Stimulated activated CD8-positive, alpha-beta memory T cell treated with anti-CD3 and anti-CD28 coated beads, Interleukin-15, amount 100 ng/mL, for 4 hours (primary cell): Measurements from ENCODE around the gene CPT1C.

ENCODE experiments used
- DNase-seq, 2 donors: peaks; one replicate each; pipeline ENCODE4 v3.0.0-alpha.2; 2020; ENCODE audit warnings: low read depth in 2 of 2

The CPT1C gene

DNA sequence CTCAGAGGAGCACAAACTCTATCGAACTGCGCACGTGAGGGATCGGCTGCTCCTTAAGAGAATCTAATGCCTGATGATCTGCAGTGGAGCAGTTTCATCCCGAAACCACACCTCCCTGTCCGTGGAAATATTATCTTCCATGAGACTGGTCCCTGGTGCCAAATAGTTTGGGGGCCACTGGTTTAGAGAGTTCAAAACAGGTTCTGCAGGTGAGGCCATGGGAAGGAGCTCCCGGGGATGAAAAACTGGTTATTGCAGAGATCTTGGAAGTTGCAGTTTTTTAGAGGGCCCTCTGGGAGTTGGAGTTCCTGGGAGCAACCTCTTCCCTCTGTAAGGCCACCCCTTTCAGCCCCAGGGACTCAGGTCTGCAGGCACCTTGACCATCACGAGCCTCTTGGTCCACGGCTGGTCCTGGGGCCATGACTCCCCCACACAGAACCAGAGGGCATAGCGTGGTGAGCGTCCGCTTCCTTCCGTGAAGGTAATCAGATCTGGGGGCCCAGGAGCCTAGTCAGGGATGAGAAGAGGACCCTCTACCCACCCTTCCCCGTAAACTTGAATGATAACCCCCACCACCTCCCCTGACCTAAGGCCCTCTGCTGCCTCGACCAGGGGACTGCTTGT, 30.5 kb upstream of the CPT1C start:
- DNase-seq = no peak

- DNase-seq = no peak
These were observed 28.9 kb upstream of the CPT1C start for GRCh38 chr19:49662011-49662410.

- DNase-seq = no peak
These were observed 27.7 kb upstream of the CPT1C start for GRCh38 chr19:49663224-49663623.

DNA sequence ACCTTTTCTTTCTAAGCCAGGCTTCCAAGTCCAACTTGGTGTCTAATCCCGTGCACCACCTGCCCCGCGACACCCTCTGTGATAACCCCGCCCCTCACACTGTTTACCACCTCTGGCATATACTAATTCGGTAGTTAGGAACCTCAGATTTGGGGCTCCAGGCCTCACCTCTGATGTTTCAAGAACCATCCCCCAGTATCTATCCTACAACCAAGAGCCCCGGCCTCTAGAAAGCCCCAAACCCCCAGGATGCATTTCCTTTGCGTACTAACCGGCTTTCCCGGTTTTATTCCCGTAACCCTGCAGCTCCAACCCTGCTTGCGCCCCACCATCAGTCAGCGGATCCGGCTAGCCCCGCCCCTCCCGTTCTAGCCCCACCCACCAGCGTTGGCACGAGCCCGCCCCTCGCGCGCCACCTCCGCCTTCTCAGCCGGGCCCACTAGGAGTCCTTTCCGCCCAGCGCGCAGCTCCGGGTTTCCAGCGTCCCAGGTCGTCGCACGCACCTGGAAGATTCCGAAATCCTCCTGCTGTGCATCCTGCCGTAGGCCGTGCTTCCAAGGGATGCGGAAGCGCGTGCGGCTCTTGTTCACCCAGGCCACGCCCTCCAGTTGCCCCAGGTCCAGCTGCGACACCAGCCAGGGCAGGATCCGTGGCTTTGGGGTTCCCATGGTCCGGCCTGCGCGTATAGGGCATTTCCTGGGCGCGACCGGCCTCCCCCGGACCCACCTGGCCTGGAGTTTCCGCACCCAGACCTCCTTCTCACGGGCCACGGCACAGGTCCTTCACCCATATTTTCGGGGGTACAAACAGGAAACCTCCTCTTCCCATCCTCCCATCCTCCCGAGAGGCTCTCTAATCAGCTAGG, 26.5 kb upstream of the CPT1C start:
- DNase-seq = peak; percentile 77 to 80

GRCh38 chr19:49665036-49665350, 25.9 kb upstream of the CPT1C start:
- DNase-seq = no peak

GRCh38 chr19:49665351-49666119, 25.4 kb upstream of the CPT1C start, which contains the start of the genes BCL2L12 and IRF3:
Gene BCL2L12 (plus strand): TSS chr19:49665933. CDS start chr19:49666693, 760 bp downstream.
Gene IRF3 (minus strand): TSS chr19:49665857. CDS start chr19:49664838, 1,019 bp downstream.
- peak; percentile 94 to 98 for DNase-seq

GRCh38 chr19:49666120-49666444, 24.8 kb upstream of the CPT1C start:
- DNase-seq = no peak

DNA sequence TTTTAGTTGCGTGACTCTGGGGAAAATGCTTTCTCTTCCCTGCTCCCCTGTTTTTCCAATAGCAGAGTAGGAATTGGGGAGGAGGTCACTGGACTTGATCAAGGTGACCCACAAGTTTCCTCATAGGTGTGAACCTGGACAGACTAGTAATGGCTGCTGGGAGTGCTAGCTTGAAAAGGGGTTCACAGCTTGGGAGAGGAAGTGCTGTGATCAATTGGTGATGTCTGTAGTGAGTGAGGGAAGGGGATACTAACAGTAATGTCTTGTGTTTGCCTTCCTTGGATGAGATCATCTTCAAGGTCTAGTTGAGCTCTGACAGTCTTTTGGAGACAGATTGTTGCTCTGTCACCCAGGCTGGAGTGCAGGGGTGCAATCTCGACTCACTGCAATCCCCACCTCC, 23.4 kb upstream of the CPT1C start:
- DNase-seq = no peak

DNA sequence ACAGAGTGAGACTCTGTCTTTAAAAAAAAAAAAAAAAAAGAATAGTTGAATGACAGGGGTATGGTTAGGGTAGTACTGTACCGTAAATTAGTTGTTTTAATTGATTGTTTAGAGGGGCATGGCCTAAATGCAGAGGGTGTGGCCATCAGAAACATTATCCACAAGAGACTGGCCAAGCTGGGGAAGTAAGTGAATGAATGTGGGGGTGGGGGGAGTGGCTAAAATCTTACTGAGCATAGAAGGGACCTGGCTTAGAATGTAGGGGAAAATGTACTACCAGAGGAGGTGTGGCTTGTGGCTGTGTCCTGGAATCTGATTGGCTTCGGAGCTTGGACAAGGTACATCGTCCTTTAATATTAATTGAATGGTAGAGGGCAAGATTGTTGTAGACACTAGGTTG, 21.4 kb upstream of the CPT1C start:
- DNase-seq = no peak

DNA sequence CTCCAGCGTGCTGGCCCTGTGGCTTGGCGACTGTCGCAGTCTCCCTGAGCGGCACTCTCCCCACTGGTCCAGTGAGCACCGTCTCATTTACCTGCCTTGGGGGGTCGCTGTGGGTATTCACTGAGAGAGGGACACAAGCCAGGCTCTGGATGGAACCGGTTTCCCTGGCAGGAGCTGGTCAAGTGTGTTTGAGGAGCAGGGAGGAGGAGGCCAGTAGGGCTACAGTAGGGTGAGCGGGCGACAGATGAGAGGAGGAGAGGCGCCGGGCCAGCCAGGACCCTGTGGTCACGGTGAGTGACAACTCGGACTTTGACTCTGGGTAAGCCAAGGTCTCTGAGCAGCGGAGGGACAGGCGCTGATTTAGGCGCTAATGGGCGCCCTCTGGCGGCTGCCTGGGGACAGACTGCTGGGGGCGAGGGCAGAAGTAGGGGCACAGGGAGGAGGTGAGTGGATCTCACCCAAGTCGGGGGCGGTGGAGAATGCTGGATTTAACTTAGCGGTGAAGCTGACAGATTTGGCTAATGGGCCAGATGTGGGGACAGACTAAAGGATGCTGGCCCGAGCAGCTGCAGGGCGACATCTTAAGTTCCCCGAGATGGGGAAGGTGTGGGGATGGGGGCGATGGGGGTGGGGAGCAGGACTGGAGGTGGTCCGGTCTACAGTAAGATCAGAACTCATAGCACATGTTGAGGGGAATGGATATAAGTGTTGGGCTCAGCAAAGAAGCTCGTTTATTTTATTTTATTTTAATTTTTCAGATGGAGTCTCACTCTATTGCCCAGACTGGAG, 18.6 kb upstream of the CPT1C start:
- DNase-seq = peak in 1 of 2 donors; percentile 59

DNA sequence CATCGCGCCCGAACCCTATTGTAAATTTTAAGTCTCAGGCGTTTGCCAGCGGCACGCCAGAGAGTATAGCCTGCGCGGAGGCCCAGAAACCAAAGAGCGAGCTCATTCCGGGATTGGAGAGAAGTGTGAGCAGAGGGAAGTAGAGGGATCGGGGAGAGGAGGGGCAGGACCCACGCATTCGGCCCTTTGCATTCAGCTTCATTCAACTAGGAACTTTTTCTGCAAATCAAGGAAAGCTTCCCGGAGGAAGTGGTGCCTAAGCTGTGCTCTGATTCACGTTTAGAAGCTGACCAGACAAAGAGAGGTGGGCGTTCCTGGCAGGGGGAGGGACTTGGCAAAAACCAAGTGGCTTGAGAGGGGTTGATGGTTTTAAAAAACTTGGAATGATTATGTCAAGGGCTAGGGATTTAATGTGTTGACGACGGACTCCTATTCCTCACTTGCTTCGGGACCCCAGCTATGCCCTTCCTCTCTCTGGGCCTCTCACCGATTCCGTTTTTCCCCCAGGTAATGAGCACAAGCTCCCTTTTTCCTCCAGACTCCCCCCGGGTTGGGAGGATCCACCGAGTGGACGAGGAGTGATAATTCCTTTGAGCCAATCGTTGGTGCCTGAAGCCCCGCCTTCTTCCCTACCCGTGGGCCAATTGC, 14.7 kb upstream of the CPT1C start:
- no peak for DNase-seq

DNA sequence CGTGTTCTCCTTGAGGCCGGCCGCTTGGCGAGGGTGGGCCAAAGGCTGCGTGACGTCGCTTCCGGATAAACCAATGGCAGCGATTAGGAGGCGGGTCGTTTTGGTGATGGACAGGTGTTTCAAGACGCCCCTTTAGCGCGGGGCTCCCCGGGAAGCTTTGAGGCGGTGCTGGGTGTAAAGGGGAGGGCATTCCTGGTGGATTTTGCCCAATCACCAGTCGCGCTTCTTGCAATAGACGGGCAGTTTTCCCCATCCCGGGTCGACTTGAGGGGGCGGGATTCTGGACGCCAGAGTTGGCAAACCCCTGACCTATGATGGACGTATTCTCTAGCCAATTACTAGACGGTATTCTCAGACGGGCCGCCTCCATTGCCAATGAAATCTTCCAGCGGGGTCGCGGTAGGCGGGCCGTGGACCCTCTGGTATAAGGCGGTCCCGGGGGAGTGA, 14.1 kb upstream of the CPT1C start:
- DNase-seq = peak; percentile 94 to 98

DNA sequence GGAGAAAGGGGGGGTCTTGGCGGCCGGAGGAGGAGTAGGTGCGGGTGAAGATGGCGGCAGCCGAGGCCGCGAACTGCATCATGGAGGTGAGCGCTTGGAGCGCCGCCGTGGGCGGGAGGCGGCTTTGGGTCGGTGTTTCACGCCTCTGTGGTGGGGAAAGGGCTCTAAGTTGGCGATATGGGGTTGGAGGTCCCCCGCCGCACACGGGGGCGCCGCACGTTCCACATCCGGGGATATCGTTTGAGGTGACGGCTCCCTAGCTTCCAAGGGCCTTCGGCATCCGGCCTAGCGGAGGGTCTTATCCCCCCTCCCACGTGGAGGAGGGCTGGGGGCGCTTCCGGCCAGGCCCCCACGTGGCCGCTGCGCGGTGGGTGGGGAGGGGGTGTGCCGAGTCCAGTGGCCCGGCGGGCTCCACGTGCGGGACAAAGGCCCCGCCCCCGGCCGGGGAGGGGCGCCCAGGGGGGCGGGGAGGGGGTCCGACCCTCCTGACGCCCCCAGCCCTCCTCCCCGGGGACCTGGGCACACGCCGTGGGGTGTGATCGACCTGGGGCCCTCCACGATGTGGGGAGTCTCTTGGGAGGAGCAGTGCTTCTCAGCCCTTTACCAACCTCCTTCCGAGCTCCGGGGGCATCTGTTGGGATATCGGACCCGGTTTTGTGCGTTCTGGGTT, 13.6 kb upstream of the CPT1C start, which contains the start of gene PRMT1:
Gene PRMT1, plus strand, starts transcription at position 41 of the 670 bp plus-strand sequence. Its CDS starts 10 bp downstream, at position 51.
- peak in 1 of 2 donors; percentile 34 for DNase-seq

DNA sequence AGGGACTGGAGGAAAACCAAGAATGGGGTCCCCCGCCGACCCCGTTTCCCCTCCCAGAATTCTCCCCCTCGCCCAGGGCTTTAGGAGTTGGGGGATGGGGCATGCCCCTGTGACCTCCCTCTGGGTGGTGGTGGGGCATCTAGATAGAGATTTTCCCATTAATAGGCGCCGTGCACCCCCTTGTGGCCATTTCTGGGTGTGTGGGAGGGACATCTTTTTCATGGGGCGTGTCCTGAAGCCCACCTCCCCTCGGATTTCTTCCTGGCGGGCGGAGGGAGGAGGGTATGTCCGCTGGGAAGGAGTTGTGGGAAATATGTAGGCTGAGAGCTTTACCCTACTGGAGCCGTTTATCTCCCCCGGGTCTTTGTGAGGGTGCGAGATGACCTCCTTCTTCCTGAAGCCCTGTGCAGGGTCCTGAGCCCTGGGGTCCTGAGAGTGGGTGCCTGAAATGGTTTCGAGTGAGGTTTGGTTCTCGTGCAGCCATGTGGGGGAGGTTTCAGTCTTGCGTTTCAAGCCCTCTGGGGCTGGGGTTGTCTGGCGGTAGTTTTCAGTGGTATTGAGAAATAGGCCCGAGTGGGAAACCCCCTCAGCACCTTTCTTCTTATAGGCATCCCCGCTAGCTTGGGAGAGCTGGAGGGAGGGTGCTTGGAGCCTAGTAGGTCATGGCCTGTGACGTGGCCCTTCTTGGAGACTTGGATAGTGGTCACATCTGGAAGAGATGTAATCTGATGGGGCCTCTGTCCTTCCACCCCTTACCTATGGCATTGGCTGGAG, 12.8 kb upstream of the CPT1C start:
- peak in 1 of 2 donors; percentile 68 for DNase-seq

DNA sequence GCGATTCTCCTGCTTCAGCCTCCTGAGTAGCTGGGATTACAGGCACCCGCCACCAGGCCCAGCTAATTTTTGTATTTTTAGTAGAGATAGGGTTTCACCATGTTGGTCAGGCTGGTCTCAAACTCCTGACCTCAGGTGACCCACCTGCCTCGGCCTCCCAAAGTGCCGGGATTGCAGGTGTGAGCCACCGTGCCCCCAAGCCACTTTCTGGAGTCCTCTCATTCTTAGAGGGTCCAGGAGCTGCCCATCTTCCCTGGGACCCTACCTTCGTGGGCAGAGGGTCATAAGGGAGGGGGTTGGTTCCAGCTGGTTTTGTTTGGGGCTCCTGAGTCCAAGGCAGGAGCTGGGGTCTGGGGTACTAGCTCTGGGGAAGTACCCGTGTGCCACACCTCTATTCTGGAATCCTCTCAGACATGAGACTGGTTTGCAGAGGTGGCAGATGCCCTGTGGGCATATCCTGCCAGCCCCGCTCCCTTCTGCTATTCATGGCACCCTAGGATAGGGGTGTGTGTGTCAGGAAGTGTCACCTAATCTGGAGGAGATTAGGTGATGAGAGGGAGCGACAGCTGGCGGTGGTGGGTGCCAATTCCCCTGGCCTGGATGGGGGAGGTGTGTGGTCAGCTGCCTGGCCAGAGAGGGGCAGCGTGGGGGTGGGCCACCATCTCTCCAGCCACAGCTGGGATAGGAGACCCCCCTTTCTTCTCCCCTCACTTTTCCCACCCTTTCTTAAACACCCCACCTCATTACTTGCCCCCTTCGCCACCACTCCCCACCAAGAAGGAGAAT, 11.7 kb upstream of the CPT1C start:
- no peak for DNase-seq

DNA sequence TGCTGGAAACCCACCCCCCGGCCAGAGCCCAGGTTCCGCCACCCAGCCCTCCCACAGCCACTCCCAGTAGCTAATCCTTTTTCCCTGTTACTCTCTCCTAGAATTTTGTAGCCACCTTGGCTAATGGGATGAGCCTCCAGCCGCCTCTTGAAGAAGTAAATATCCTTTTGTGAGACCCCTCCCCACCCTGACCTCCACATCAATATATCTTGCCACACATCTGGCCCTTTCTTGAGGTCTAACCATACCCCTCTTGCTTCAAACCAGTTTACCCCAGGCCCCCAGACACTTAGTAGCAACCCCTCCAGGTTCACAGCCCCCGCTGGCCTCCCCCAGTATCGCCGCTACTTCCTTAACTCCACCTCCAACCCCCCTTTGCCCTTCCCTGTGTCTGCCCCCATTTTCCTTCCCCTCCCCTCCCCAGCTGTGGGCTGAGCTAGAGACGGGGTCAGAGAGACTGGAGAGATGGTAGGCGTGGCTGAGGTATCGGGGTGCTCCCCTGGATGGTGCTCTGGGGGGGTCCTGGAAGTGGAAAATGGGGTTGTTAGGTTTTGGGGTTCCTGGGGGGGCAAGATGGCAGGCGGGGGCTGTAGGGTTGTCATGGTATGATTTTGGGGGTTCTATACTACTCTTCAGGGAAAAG, 11.0 kb upstream of the CPT1C start:
- DNase-seq = no peak

GRCh38 chr19:49680421-49681351, 10.2 kb upstream of the CPT1C start:
- DNase-seq = peak; percentile 82 to 87
